NCI-H2107 (cell line): ENCODE results near the gene PDGFB.
A peak's percentile ranks its signal among the peaks of the same experiment; 100 is the strongest.

ENCODE experiments used
- DNase-seq: peaks from one replicate; lab custom pipeline; 2025; lab: John Stamatoyannopoulos, UW

The PDGFB gene

GRCh38 chr22:39254789-39255298 lies 10.1 kb upstream of the PDGFB start:
- DNase-seq: no peak

- no peak for DNase-seq
These were observed 9.3 kb upstream of the PDGFB start for GRCh38 chr22:39254122-39254521.

GRCh38 chr22:39253435-39254070 lies 8.8 kb upstream of the PDGFB start:
- DNase-seq: peak; percentile 41

GRCh38 chr22:39252461-39253434 lies 8.0 kb upstream of the PDGFB start:
- DNase-seq: no peak

- no peak for DNase-seq
These were observed 7.1 kb upstream of the PDGFB start for GRCh38 chr22:39251762-39252460.

- no peak for DNase-seq
These were observed 6.1 kb upstream of the PDGFB start for GRCh38 chr22:39250838-39251237.

GRCh38 chr22:39250131-39250530 lies 5.3 kb upstream of the PDGFB start:
- DNase-seq: no peak

- no peak for DNase-seq
These were observed 4.4 kb upstream of the PDGFB start for GRCh38 chr22:39249086-39249704.

- DNase-seq: no peak
These were observed 3.5 kb upstream of the PDGFB start for GRCh38 chr22:39248254-39248653.

- no peak for DNase-seq
These were observed 2.6 kb upstream of the PDGFB start for GRCh38 chr22:39247361-39247760.

GRCh38 chr22:39246690-39247332 lies 2.0 kb upstream of the PDGFB start:
- DNase-seq: no peak

GRCh38 chr22:39246217-39246616 lies 1.4 kb upstream of the PDGFB start:
- no peak for DNase-seq

GRCh38 chr22:39245130-39246039 lies 603 bp upstream of the PDGFB start:
- DNase-seq: no peak

GRCh38 chr22:39244136-39244495 lies 666 bp downstream of the PDGFB start:
- DNase-seq: no peak

- no peak for DNase-seq
These were observed 1.2 kb downstream of the PDGFB start for GRCh38 chr22:39243439-39244135.

- DNase-seq: no peak
These were observed 2.0 kb downstream of the PDGFB start for GRCh38 chr22:39242595-39243438.

GRCh38 chr22:39241794-39242594 lies 2.8 kb downstream of the PDGFB start:
- DNase-seq: no peak
